Panc1 (cell line): ENCODE measurements around the gene GLRX.

Experiments
- POLR2AphosphoS5 ChIP-seq: IDR thresholded peaks from 2 replicates; pipeline ENCODE4 v1.6.1; 2012; ENCODE audit warnings: mild to moderate bottlenecking, low read depth, low read length, moderate library complexity
- SIN3A ChIP-seq: IDR thresholded peaks from 2 replicates; pipeline ENCODE4 v1.6.1; 2012; ENCODE audit warnings: low read depth, mild to moderate bottlenecking, low read length, moderate library complexity, borderline replicate concordance; ENCODE audit not compliant: insufficient read depth
- TCF7L2 ChIP-seq: IDR thresholded peaks from 2 replicates; pipeline ENCODE4 v1.6.1; 2011; ENCODE audit warnings: mild to moderate bottlenecking, low read depth, low read length, inconsistent platforms
- TF ChIP-seq, protein P1 (sequence below): fragments of 450-650 bp; IDR thresholded peaks from 2 replicates; pipeline ENCODE4 v1.5.1; 2017; ENCODE audit warnings: mild to moderate bottlenecking

DNA sequence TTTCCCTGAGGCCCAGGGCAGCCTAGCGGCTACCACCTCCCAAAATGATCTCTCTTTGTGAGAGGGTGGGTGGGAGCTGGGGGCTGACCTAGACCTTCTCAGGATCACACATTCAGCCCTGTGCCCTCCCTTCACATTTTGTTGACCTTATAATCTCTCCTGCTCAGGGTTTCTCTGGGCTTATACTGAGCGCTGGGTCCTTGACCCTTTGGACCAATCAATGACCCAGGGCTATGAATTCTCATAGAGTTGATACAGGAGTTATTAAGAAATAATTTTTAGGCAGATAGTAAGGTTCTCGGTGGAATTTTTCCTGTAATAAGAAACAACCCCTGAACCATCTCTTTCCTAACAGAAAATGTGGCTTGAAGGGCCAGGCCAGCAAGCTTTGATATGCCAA, 22.0 kb downstream of the GLRX start:
- TF ChIP-seq, protein P1, sequence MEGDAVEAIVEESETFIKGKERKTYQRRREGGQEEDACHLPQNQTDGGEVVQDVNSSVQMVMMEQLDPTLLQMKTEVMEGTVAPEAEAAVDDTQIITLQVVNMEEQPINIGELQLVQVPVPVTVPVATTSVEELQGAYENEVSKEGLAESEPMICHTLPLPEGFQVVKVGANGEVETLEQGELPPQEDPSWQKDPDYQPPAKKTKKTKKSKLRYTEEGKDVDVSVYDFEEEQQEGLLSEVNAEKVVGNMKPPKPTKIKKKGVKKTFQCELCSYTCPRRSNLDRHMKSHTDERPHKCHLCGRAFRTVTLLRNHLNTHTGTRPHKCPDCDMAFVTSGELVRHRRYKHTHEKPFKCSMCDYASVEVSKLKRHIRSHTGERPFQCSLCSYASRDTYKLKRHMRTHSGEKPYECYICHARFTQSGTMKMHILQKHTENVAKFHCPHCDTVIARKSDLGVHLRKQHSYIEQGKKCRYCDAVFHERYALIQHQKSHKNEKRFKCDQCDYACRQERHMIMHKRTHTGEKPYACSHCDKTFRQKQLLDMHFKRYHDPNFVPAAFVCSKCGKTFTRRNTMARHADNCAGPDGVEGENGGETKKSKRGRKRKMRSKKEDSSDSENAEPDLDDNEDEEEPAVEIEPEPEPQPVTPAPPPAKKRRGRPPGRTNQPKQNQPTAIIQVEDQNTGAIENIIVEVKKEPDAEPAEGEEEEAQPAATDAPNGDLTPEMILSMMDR = no peak
- no peak for TF ChIP-seq POLR2AphosphoS5
- TF ChIP-seq TCF7L2 = no peak
- no peak for TF ChIP-seq SIN3A
